Natural killer cell (primary cell): Measurements from ENCODE around the gene FRRS1. TPM values are rescaled to one million over a fixed set of nuclear protein-coding genes. Genes with fewer than 3 reads are reported as not detected.

Experiments
- ATAC-seq, 3 donors: fragments of 150-1000 bp in 2 of 3; fragments of 200-7000 bp in 1 of 3; cut with Tn5 transposase; 1 replicate in 1 of 3; 2 replicates in 2 of 3; pipeline ENCODE4 v1.10.0; 2021; ENCODE audit warnings: mild to moderate bottlenecking in 2 of 3, moderate library complexity in 2 of 3
- DNase-seq, 2 donors: peaks; one replicate each; pipeline versions ENCODE4 v3.0.0 to v3.0.0-alpha.2; 2013 to 2021; ENCODE audit warnings: mixed read lengths in 1 of 2
- H3K27ac ChIP-seq: one replicate; pipeline ENCODE4 v1.5.1; 2013; ENCODE audit warnings: mild to moderate bottlenecking, low read length
- H3K27me3 ChIP-seq: one replicate; pipeline ENCODE4 v1.6.1; 2013; ENCODE audit warnings: low read length; ENCODE audit not compliant: control insufficient read depth, insufficient read depth
- H3K36me3 ChIP-seq: one replicate; pipeline ENCODE4 v1.6.1; 2013; ENCODE audit warnings: low read length; ENCODE audit not compliant: control insufficient read depth, insufficient read depth
- H3K4me1 ChIP-seq: one replicate; pipeline ENCODE4 v1.6.1; 2013; ENCODE audit warnings: low read length; ENCODE audit not compliant: control insufficient read depth, insufficient read depth
- H3K4me3 ChIP-seq: one replicate; pipeline ENCODE4 v1.5.1; 2013; ENCODE audit warnings: low read length
- H3K9me3 ChIP-seq: one replicate; pipeline ENCODE4 v1.6.1; 2013; ENCODE audit warnings: low read length; ENCODE audit not compliant: control insufficient read depth, insufficient read depth
- H3K27ac Mint-ChIP-seq, 2 donors: one replicate each; pipeline ENCODE4 v1.8.0; 2022; ENCODE audit warnings: mild to moderate bottlenecking in 2 of 2, mixed read lengths in 2 of 2, moderate library complexity in 1 of 2
- H3K27me3 Mint-ChIP-seq, 2 donors: one replicate each; pipeline ENCODE4 v1.8.0; 2022; ENCODE audit warnings: low read depth in 2 of 2, mixed read lengths in 2 of 2
- H3K36me3 Mint-ChIP-seq: one replicate; pipeline ENCODE4 v1.8.0; 2022; ENCODE audit warnings: mixed read lengths
- H3K4me1 Mint-ChIP-seq, 2 donors: one replicate each; pipeline ENCODE4 v1.8.0; 2022; ENCODE audit warnings: mixed read lengths in 2 of 2
- H3K4me3 Mint-ChIP-seq: one replicate; pipeline ENCODE4 v1.8.0; 2022; ENCODE audit warnings: mild to moderate bottlenecking, moderate library complexity, mixed read lengths
- H3K9me3 Mint-ChIP-seq, 2 donors: one replicate each; pipeline ENCODE4 v1.8.0; 2022; ENCODE audit warnings: mixed read lengths in 2 of 2
- WGBS: methylation state at CpG from one replicate; pipeline ENCODE4 v1.1.7; 2013; ENCODE audit warnings: missing lambda C conversion rate; ENCODE audit not compliant: insufficient coverage; 5-methylcytosine and 5-hydroxymethylcytosine counted together
- intact Hi-C: fragments of 100-400 bp; cut with micrococcal nuclease; formaldehyde crosslinking; loops from one replicate; pipeline ENCODE4 v1.14.2; 2022
- total RNA-seq, 4 donors: library from RNA; stranded (reverse); fragments of 120-200 nt in 1 of 4; gene quantifications; one replicate each; pipeline versions ENCODE4 v1.2.3 to v1.2.4, GENCODE V29; 2013 to 2022
- TF ChIP-seq, protein P1 (sequence below): fragments of 200-600 bp; IDR thresholded peaks from one replicate; pipeline ENCODE4 v1.8.0; 2022; ENCODE audit warnings: antibody characterized with exemption

The FRRS1 gene
- total RNA-seq, 3 donors from 2014 or later (not counting 1 experiment from before 2014, with no cell fraction given): 1.0 to 3.3 (median 3.0) TPM

DNA sequence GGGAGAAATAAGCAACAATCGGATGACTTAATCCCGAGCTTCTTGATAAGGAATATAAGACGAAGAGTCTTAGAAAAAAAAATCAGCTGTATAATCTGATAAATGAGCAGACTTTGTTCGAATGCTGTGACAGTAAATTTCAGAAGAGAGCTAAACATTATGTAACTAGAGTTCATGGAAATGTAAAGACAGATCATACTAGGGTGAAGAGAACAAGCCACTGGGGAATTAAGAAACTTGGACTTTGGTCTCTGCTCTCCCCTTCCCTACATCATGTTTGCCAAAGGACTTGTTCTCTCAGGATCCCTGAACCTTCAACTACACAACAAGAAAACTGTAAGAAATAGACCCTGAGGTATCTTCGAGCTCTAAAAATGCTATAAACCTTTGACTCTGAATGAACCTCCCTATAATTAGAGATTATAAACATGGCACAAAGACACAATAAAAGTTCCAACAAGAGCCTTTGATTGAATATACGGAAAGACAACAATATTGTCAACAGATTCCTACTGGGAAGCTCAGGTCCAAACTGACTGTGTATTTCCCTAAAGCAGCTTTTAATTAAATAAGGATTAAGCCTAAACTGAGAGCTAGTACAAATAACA lies 27.5 kb downstream of the FRRS1 start:
- intact Hi-C loops: no loop called here
- Mint-ChIP-seq H3K27me3 (no peaks in the 10 kb centered on the region), H3K4me3 (no peak overlapping the region), H3K27ac (no peak overlapping the region), H3K36me3 (no peaks in the 10 kb centered on the region), H3K9me3 (no peaks in the 10 kb centered on the region), H3K4me1 (no peaks in the 10 kb centered on the region)
- WGBS: 83% methylated on average over 6 of the region's 6 CpGs
- DNase-seq (no peak), ATAC-seq (no peak)
- Histone ChIP-seq H3K27ac (no peak overlapping the region), H3K4me1 (no peaks in the 10 kb centered on the region), H3K9me3 (no peaks in the 10 kb centered on the region), H3K4me3 (no peak overlapping the region), H3K27me3 (no peaks in the 10 kb centered on the region), H3K36me3 (no peaks in the 10 kb centered on the region)
- TF ChIP-seq, protein P1, sequence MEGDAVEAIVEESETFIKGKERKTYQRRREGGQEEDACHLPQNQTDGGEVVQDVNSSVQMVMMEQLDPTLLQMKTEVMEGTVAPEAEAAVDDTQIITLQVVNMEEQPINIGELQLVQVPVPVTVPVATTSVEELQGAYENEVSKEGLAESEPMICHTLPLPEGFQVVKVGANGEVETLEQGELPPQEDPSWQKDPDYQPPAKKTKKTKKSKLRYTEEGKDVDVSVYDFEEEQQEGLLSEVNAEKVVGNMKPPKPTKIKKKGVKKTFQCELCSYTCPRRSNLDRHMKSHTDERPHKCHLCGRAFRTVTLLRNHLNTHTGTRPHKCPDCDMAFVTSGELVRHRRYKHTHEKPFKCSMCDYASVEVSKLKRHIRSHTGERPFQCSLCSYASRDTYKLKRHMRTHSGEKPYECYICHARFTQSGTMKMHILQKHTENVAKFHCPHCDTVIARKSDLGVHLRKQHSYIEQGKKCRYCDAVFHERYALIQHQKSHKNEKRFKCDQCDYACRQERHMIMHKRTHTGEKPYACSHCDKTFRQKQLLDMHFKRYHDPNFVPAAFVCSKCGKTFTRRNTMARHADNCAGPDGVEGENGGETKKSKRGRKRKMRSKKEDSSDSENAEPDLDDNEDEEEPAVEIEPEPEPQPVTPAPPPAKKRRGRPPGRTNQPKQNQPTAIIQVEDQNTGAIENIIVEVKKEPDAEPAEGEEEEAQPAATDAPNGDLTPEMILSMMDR: no peak

DNA sequence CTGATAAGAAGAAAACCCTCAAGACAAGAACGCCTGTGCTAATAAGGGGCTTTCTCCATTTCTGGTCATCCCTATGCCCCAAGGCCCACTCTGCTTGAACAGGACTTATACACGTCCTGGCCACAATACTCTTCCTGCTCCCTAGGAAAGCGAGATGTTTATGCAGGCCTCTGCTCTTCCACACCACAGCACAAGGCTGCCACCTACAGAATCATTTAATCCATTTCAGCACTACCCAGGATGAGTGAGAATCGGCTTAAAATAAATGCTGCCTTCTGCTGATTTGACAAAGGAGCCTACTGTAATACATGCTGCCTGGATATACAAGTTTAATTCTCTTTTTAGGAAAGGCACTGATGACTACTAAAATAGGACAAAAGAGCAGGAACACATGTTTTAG lies 29.4 kb downstream of the FRRS1 start:
- no peaks in the 10 kb centered on the region for H3K36me3 Mint-ChIP-seq
- no peak overlapping the region for H3K4me3 Mint-ChIP-seq
- 54% methylated on average over 4 of the region's 4 CpGs for WGBS
- H3K27ac Mint-ChIP-seq: no peak overlapping the region
- H3K9me3 Mint-ChIP-seq: no peaks in the 10 kb centered on the region
- Histone ChIP-seq H3K4me3 (no peak overlapping the region), H3K9me3 (no peaks in the 10 kb centered on the region), H3K36me3 (no peaks in the 10 kb centered on the region), H3K27me3 (no peaks in the 10 kb centered on the region), H3K27ac (no peak overlapping the region), H3K4me1 (no peaks in the 10 kb centered on the region)
- DNase-seq: peak in 1 of 2 donors; percentile 3
- TF ChIP-seq, protein P1: no peak
- no peak for ATAC-seq
- intact Hi-C loops: no loop called here
- H3K4me1 Mint-ChIP-seq: no peaks in the 10 kb centered on the region
- no peaks in the 10 kb centered on the region for H3K27me3 Mint-ChIP-seq

DNA sequence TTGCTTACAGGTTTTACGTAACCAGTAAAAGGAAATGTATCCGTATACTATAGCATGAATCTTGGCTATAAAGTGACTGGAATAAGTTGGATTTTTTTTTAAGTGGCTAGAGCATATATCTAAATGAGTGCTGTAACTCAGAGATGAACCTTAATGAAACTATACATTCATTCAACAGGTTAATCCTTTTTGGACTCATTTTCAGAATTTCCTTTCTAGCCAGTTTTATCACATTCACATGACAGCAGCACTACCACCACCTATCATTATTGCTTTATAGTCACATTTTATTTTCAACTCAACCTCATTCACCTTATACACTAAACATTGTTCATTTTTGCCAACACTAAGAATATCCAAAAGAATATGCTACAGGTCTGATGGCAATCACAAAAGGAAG lies 30.6 kb downstream of the FRRS1 start:
- ATAC-seq (no peak), DNase-seq (no peak)
- no peaks in the 10 kb centered on the region for H3K4me1 Mint-ChIP-seq
- H3K4me3 ChIP-seq: no peak overlapping the region
- H3K4me1 ChIP-seq: no peaks in the 10 kb centered on the region
- no peak overlapping the region for H3K27ac ChIP-seq
- no peaks in the 10 kb centered on the region for H3K9me3 Mint-ChIP-seq
- H3K27ac Mint-ChIP-seq: no peak overlapping the region
- no CpG with 5 or more reads among the region's 2 CpGs for WGBS
- H3K27me3 ChIP-seq: no peaks in the 10 kb centered on the region
- no peaks in the 10 kb centered on the region for H3K36me3 ChIP-seq
- TF ChIP-seq, protein P1: no peak
- H3K9me3 ChIP-seq: no peaks in the 10 kb centered on the region
- no peaks in the 10 kb centered on the region for H3K36me3 Mint-ChIP-seq
- no peaks in the 10 kb centered on the region for H3K27me3 Mint-ChIP-seq
- intact Hi-C loops: no loop called here
- no peak overlapping the region for H3K4me3 Mint-ChIP-seq

DNA sequence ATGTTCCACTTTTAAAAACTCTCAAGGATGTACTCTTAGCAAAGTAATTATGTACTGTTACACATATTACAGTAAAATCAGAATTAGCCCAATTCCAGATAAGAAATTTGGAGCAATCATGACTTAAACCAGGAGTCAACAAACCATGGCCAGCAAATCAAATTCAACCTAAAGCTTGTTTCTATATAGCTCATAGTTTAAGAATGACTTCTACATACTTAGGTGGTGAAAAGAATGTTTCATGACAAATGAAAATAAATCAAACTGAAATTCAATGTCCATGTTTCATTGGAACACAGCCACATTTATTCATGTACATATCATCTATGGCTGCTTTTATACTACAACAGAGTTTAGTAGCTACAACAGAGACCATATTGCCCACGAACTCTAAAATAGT lies 35.1 kb downstream of the FRRS1 start:
- Mint-ChIP-seq H3K4me1 (no peaks in the 10 kb centered on the region), H3K27me3 (no peaks in the 10 kb centered on the region), H3K4me3 (no peak overlapping the region), H3K9me3 (no peaks in the 10 kb centered on the region), H3K27ac (no peak overlapping the region), H3K36me3 (no peaks in the 10 kb centered on the region)
- 100% methylated on average over 1 of the region's 1 CpG for WGBS
- intact Hi-C loops: no loop called here
- Histone ChIP-seq H3K9me3 (no peaks in the 10 kb centered on the region), H3K4me1 (no peaks in the 10 kb centered on the region), H3K4me3 (no peak overlapping the region), H3K27me3 (no peaks in the 10 kb centered on the region), H3K36me3 (no peaks in the 10 kb centered on the region), H3K27ac (no peak overlapping the region)
- DNase-seq: no peak
- ATAC-seq: no peak
- TF ChIP-seq, protein P1: no peak
